ENCODE data around the gene CPSF4L.

CPSF4L gene

DNA sequence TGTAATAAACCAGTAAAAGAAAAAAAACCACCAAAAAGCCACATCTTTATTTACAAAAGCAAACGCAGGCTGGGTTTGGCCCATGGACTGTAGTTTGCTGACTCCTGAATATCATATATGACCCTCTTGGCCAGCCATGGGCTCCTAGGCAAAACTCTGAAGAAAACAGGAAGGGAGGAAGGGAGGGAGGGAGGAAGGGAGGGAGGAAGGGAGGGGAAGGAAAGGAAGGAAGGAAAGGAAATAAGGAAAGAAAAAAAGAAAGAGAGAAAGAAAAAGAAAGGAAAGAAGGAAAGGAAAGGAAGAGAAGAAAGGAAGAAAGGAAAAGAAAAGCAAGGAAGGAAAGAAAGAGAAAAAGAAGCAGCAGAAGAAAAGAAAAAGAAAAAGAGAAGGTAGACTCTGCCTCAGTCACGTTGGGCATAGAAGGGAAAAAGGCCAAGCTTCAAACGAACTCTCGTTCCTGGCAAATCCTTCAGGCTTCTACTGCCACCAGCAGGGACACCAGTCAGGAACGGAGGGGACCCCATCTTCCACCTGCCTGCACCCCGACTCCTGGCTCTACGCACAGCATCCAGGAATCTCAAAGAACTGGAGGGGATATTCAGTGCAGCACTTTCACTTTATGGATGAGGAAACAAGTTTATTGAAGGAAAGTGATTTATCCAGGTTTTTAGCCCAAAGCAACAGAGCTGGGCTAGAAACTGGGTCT lies 28.0 kb upstream of the CPSF4L start:
- DNase-seq: no peak

DNA sequence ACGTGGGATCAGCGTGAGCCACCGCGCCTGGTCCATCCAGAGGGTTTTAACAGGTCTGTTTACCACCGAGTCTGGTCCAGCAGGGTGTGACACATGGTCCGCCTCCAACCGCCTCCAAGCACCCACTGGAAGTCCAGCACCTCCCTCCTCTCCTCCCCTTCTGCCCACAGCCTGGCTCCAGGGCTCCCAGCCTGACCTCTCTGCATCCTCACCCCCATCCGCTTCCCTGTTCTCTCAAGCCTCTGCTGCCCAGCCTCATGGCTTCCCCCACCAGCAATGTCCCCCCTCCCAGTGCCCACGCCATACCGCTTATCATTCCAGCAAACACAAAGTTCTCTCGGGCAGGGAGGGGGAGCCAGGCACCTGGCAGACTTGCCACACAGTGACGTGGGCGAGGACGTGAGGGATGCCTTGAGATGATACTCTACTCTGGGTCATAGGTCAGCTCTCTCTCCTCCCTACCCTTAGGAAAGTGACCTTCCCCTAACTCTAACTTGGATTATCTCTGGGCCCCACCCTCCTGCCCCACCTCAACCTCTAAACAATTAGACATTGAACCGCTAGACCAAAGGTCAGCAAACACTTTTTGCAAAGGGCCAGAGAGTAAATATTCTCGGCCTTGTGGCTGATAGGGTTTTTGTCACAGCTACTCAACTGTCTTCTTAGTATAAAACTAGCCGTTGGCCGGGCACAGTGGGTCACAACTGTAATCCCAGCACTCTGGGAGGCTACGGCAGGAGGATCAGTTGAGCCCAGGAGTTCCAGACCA lies 27.0 kb upstream of the CPSF4L start:
- no peak for DNase-seq

DNA sequence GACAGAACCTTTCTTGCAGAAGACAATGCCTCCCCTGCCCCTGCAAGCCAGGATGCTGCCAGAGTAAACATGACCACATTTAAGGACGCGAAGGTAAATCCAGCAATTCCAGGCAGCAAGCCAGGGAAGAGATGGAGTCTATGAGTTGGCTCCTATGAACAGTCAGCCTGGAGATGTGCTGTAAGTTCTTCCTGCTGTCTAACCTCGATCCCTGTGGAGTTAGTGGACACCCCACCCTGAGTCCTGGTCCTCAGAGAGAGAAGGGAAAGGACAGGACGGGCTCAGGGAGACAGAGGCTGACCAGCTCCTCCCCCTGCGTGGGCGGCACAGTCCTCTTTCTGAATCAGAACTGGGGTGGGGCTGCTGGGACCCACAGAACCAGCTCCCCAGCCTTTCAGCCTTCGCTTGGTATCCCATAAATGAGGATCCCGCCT lies 25.2 kb upstream of the CPSF4L start:
- no peak for DNase-seq

DNA sequence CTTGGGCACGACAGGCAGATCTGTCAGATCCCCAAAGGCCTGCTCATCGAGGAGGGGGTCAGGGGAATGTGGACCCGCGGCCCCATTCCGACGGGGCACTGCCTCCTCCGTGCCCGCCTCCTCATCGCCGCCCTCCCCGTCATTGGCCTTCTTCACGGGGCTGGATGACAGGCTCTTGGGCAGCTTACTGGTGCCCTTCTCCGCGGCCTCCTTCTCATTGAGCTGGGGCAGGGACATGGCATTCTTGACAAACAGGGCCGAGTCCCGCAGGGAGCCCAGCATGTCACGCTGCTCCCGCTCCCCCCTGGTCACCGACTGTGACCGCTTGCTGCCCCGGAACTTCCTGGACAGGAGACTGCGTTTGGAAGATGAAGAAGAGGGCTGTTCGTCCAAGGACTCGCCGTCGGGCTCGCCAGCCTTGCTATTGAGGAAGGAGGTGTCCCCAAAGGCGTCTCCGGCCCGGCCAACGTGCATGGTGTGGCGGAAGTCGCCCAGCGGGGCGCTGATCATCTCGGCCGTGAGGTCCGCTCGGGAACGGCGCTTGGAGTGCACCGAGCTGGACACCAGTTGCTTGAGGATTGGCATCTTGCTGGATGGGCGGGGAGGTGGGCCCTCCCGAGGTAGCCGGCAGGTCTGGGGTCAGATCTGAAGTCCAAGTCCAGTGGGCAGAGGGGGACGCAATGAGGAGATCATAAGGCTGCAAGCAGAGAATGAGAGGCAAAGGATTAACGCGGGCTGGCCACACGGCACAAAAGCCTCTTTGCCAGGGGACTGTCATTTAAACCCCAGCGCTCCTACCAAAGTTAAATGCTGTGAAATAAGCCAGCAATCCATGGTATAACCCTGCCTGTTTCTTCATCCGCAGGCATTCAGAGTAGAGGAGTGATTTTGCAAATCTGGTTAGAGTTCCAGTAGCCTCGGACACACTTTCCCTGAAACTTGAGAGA lies 24.5 kb upstream of the CPSF4L start:
- DNase-seq: no peak

DNA sequence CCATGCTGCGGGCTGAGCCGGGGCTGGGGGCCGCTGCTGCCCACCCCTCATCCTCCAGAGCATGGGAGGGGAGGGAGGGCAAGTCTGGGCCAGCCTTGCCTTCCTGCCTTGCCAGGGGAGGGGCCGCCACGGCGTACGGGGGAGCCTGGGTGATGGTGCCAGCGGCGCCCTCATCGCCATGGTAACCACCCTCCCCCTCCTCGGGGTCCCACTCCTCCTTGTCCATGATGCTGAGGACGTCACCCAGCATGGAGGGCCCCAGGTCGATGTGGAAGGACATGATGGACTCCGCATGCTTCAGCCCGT lies 23.9 kb upstream of the CPSF4L start:
- DNase-seq: no peak

DNA sequence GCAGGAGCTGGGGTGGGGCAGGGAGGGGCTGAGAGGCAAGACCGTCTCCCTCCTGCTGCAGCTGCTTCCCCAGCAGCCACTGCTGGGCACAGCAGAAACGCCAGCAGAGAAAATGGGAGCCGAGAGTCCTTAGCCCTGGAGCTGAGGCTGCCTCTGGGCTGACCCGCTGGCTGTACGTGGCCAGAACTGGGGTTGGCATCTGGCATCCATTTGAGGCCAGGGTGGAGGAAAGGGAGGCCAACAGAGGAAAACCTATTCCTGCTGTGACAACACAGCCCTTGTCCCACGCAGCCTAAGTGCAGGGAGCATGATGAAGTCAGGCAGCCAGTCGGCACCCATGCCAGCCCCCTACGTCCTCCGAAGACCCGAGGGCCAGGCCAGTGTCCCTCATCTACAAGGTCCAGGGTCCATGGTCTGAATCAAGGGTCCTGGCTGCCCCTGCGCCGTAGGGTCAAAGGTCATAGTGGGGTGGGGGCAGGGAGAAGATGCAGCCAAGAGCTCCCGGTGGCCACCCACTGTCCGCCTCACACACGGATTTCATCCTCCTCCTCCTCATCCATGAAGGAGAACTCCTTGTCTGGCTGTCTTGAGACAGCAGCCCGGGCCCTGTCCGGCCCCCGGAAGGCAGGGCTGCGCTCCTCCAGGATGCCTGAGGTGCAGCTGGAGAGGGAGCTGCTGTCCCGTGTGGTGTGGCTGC lies 23.4 kb upstream of the CPSF4L start:
- no peak for DNase-seq

DNA sequence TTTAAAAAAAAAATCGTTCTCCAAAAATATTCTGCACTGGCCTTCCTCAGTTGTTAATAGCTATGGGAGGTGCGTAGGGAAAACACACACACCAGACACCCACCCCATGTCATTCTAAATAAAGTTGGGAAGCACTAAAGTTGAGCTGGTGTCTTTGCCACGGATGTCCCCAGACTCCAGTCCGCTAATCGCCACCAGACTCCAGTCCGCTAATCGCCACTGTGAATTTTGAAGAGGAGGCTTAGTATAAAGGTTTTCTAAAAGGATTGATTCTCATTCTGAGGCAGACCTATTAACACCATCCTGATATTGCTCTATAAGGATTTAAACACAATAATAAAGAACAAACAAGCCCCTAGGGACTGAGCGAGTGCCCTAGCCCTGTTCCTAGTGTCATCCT lies 22.7 kb upstream of the CPSF4L start:
- DNase-seq: no peak

DNA sequence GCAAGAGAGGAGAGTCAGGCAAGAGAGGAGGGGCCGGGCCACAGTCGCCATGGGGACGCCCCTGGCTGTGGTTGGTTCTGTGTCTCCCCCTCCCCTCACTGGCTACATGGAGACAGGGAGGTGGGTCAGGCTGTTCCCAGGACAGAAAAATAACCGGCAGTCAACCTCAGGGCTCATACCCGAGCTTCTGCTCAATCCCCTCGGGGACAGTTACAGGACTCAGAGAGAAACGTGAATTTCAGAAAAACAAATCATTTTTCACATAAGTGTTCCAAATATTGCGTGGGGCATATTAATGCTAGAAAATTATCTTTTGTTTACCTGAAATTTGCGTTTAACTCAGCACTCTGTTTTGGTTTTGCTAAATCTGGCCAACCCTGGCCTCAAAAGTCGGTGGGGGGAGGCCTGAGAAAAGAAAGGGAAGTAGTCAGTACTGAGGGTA lies 22.2 kb upstream of the CPSF4L start:
- peak; percentile 13 for DNase-seq

DNA sequence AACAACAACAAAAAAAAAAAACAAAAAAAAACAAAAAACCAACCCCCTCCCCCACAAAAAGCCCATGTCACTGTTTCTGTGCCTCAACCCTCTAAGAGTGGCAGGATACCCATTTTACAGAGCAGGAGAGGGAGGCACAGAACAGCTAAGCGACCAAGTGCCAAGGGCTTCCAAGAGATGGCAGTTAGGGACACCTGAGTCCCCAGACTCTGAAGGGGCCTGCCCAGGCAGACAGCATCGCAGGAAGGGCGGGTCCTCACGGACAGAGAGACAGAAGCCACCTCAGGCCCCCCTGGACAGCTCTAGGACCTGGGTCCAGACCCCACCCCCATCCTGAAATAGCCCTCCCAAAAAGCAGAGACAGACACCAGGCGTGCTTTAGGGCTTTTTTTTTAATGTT lies 21.6 kb upstream of the CPSF4L start:
- DNase-seq: no peak

DNA sequence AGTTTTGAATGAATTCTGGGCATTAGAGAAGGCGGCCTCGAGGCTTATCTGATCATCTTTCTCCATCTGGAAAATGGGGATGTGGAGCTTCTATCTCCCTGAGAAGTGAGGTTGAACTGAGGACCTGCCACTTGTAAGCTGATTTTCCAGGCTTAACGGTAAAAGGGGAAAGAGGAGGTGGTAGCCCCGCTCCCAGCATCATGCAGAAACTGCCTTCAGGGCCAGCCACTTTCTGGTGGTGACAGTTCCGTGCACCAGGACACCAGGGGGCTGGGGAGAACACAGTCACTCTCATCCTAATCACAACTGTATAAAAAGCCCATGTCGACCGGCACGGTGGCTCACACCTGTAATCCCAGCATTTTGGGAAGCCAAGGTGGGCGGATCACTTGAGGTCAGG lies 20.9 kb upstream of the CPSF4L start:
- DNase-seq: no peak

DNA sequence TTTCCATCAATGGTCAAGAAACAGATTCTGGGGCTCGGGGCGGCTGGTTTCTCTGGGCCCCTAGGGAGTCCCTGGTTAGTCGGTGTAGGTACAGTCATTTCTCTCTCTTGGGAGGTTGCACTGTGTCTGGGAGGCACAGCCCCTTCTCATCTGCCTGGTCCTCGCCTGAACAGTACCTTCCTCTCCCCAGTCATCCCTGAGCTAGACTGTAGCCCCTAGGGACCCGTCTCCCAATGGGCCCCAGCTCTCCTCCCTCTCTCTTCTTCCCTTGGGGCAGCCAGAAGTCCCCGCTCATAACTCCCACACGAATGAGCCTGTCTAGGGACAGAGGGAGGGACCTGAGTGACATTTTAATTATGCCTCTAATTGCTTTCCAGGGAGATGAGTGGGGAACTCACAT lies 20.2 kb upstream of the CPSF4L start:
- peak; percentile 40 for DNase-seq

DNA sequence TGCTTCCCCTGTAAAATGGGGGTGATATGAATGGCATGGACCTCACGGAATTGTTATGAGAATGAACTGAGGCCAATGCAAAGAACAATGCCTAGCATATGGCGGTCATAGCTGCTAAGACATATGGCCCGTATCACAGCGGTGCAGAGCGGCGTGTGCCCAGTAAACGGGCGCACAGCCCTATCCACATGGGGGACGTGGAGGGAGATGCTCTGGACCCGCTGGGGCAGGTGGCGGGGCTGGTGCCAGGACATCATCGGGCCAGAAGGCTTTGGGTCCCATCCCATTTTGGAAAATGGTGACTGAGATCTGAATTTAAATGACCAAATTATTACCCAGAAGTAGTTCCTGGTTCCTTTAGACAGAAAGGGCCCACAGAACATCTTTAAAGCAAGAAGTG lies 18.5 kb upstream of the CPSF4L start:
- no peak for DNase-seq

DNA sequence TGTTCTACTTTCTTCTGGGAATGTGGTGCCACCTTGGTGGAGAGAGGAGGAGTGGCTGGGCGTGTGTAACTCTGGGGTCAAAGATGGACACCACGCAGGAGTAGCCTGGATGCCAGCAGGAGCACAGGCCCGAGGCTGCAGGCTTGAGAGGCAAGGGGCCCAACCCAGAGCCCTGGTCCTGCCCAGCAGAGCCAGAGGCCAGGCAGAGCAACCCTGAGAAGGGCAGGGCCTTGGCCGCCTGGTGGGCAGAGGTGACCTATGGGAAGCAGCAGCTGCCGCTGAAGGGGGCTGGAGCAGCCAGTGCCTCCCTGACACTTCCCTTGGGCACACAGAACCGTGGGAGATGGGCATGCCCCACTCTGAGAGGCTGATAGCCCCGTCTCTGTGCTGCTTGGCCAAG lies 18.0 kb upstream of the CPSF4L start:
- DNase-seq: no peak

DNA sequence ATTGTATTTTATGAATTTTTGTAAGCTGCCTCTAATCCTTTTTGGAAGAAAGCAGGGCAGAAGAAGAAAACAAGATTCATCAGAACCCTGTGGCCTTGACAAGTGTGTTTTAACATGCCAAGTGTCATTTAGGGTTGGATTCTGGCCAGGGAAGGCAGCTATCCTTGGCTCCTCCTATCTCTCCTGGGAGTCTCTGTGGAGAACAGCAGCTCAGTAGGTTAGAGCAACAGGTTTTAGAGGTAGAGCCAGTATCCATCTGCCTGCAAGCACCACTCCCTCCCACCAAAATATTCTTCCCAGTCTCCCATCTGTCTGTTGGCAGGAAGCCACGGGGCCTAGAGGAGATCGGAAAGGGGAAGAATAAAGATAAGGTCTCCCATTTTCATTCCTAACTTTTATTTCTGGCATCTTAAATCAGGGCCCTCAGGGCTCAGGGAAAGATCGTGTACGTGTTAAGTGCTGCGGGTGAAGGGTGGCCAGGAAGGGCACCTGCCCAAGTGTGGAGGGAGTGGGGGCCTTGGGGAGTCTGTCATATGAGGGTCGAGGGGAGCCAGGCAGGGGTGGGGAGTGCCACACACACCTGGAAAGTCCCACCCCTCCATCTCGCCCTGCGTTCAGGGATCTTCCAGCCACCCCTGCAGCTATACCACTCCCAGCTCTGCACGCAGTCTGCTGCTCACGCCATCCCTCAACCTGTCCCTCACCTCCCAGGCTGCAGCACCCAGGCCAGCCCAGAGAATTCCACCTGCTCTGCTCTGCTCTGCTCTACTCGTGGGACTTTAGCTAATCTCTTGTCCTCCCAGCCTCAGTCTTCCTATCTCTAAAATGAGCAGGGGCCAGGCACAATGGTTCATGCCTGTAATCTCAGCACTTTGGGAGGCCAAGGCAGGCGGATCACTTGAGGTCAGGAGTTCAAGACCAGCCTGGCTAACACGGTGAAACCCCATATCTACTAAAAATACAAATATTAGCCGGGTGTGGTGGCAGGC lies 17.1 kb upstream of the CPSF4L start:
- peak; percentile 100 for DNase-seq

DNA sequence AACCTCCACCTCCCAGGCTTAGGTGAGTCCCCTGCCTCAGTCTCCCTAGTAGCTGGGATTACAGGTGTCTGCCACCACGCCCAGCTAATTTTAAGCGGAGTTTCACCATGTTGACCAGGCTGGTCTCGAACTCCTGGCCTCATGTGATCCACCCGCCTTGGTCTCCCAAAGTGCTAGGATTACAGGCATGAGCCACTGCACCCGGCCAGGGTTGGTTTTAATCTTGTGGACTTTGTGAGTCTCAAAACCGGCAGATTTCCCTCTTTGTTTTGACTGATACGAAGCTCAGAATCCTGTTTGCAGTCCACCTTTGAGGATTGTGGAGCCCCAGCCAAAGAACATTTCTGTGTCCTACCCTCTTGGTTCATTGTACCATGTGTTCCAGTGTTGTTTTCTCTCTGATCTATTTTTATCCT lies 16.4 kb upstream of the CPSF4L start:
- no peak for DNase-seq

DNA sequence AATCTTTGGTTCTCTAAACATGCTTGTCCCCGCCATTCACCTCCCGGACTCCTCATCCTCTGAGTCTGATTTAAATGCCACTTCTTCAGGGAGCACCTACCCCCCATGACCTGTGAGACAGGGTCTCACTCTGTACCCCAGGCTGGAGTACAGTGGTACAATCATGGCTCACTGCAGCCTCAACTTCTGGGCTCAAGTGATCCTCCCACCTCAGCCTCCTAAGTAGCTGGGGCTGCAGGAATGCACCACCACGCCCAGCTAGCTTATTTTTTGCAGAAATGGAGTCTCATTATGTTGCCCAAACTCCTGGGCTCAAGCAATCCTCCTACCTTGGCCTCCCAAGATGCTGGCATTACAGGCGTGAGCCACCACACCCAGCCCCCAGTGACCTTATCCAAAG lies 12.8 kb upstream of the CPSF4L start:
- no peak for DNase-seq

DNA sequence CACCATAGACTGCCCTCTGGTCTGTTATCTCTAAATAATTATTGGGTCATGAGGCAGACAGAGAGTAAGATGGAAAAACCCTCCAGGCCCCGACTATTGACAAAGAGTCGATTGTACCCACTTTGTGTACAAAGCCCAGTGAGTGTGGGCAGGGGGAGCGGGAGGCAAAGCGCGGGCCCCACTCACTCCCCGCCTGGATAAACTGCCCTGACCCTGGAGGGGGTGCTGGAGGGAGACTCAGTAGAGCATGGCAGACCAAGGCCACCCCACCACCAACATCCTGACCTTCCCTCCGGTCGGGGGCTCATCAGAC lies 11.2 kb upstream of the CPSF4L start:
- DNase-seq: no peak

DNA sequence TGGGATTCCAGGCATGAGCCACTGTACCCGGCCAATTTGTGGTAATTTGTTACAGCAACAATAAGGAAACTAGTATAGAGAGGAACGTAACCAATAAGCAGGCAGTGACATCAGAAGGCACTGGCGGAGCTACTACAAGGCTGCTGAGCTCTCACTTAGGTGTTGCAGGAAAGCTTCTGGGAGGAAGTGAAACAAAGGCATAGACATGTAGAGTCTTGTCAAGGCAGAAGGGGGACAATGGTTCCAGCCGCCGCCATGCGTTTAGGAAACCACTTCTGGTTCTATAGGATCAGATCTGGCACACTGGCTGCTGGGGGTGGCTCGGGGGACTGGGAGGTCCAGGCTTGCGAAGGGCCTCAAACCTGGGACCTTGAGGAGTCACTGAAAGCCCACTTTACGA lies 9.4 kb upstream of the CPSF4L start:
- no peak for DNase-seq

DNA sequence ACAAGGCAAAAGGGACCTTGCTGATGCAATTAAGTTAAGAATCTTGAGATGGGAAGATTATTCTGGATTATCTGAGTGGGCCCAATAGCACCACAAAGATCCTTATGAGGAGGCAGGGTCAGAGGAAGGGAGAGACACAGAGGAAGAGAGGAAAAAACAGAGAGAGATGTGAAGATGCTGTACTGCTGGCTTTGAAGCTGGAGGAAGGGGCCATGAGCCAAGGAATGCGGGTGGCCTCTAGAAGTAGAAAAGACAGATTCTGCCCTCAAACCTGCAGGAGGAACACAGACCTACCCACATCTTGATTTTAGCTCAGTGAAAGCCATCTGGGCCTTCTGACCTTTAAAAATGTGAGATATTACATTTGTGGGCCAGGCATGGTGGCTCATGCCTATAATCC lies 8.1 kb upstream of the CPSF4L start:
- DNase-seq: no peak

DNA sequence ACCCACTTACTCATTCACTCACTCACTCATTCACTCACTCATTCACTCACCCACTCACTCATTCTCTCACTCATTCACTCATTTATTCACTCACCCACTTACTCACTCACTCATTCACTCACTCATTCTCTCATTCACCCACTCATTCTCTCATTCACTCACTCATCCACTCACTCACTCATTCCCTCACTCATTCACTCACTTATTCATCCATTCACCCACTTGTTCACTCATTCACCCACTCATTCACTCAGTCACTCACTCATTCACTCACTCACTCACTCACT lies 7.6 kb upstream of the CPSF4L start:
- DNase-seq: no peak

DNA sequence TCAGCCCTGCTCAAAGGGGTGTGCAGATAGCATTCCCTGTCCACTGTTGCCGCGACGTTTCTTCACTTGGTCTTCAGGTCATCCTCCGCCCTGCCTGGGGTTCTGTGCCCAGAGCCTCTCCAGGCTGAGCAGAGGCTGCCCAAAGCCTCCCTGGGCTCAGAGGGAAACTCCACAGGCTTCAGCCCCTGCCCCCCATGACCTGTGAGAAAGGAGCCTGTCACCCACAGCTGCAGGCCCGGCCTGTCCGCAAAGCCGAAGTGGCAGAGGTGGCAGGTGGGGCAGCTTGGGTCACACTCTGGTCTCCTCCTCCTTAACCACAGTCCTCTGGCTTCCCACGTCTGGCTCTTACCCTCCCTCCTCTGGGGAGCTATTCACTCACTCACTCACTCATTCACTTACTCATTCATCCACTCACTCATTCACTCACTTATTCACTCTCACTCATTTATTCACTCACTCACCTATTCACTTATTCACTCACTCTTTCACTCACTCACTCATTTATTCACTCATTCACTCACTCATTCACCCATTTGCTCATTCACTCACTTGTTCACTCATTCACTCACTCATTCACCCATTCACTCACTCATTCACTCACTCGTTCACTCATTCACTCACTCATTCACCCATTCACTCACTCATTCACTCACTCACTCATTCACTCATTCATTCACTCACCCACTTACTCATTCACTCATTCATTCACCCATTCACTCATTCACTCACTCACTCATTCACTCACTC lies 7.1 kb upstream of the CPSF4L start:
- no peak for DNase-seq

All from NCI-H2171 treated with DMSO at 0.1 percent for 48 hours (cell line).